ENCODE data around the gene PAXIP1. TPM values are rescaled to one million over a fixed set of nuclear protein-coding genes. Genes with fewer than 3 reads are reported as not detected.

PAXIP1 gene
- total and polyA plus RNA-seq, 10 of the 15 experiments (the other 5 are each of a cell fraction or from before 2014, with no cell fraction given) = 7.3 to 27.2 (median 18.1) TPM

DNA sequence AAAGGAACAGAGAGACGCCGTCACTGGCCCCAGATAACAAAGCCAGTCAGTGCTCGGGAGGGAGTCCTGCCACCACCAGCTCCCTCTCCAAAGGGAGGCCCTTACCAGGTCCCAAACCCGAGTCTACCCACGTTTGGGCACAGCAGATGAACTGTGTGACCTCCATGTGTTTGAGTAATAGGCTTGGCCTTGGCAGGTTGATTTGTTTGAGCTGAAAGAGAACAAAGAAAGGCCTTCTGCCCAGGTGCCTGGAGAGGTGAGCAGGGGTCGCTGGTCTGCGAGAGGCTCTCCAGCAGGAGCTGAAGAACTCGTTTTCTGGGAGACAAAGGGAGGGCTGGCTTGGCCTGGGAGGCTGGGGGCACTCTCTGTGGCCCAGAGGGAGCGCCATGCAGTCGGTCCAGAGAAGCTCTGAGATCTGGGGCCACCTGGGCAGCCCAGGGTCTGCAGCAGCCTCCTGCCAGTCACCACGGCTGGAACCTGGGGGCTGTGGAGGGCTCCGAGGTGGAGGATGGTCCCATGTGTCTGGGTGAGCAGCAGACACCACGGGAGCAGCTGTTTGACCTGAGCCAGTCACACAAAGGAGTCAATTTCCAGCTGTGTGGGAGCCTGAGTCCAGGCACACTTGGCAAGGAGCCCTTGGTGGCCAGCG lies 99.7 kb downstream of the PAXIP1 start:
- H4K20me1 ChIP-seq (ENCODE audit: control insufficient read depth, insufficient read depth) = no peaks in the 10 kb centered on the region
- H3K36me3 ChIP-seq (ENCODE audit: control insufficient read depth in 2 of 2, insufficient read depth in 2 of 2, low read length in 1 of 2) = no peaks in the 10 kb centered on the region
- intact Hi-C loops (cut with micrococcal nuclease; ENCODE audit: unreplicated experiment) (no loop called here), in situ Hi-C loops (cut with MboI) (no loop called here)
- H3K9me3 ChIP-seq (replicated peaks; ENCODE audit: control insufficient read depth, insufficient read depth, low read length) = no peaks in the 10 kb centered on the region; the same call in 2 of the 3 replicates
- no peak overlapping the region for H2AFZ ChIP-seq (ENCODE audit: control insufficient read depth, low read depth, low read length)
- POLR2A ChIA-PET = no interaction called here
- no peak for FAIRE-seq
- RAD21 ChIA-PET (ENCODE audit: unreplicated experiment) = no interaction called here
- no peak overlapping the region for H3K27ac ChIP-seq (ENCODE audit: control insufficient read depth, insufficient read depth)
- H3K4me2 ChIP-seq (ENCODE audit: control insufficient read depth, insufficient read depth) = no peak overlapping the region
- ATAC-seq = no peak
- SMC1A ChIA-PET (ENCODE audit: uncharacterized antibody, unreplicated experiment) = no interaction called here
- DNase-seq (ENCODE audit: low read depth, low spot score) = no peak
- H3K4me3 ChIP-seq = no peak overlapping the region
- WGBS (ENCODE audit: insufficient coverage, insufficient replicate concordance, low lambda C conversion rate, missing lambda C conversion rate) = 7% methylated on average over 14 of the region's 14 CpGs
- H3K9ac ChIP-seq (ENCODE audit: control insufficient read depth, insufficient read depth, low read length) = no peak overlapping the region
- no peak for TF ChIP-seq BRCA1 (IDR thresholded peaks at IDR 0.05; ENCODE audit: low read depth, low read length)
- CTCF ChIA-PET = no interaction called here
- H3K27me3 ChIP-seq (replicated peaks in 1 of 2; ENCODE audit: control insufficient read depth in 2 of 2, insufficient read depth in 2 of 2, low read length in 1 of 2) = no peaks in the 10 kb centered on the region
- no TSS peak for BruUV-seq (replicated peaks)
- H3K79me2 ChIP-seq (ENCODE audit: control insufficient read depth, insufficient read depth, low read length) = no peaks in the 10 kb centered on the region
- no peaks in the 10 kb centered on the region for H3K4me1 ChIP-seq (ENCODE audit: control insufficient read depth, insufficient read depth, low read length)

DNA sequence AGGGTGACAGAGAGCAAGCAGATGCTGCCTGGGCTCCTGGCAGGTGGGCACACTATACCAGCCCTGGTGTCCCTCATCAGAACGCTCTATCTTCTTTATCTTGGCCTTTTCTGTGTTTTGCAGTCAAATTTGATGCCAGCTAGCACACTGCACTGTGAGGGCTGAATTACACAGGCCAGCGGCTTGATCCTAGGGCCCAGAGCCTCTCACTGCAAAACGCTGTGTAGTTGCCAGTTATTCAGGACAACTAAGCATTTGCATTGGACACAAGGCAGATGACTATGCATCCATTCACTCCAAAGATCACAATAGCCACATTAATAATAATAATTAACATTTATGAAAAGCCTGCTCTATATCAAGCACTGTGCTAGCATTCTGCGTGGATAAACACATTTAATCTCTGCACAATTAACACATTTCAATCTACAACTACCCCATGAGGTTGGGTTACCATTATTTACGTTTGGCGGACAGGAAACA lies 100.3 kb downstream of the PAXIP1 start:
- FAIRE-seq (no peak), ATAC-seq (no peak), DNase-seq (ENCODE audit: low read depth, low spot score) (no peak)
- intact Hi-C loops (cut with micrococcal nuclease; ENCODE audit: unreplicated experiment) = no loop called here
- H3K36me3 ChIP-seq (ENCODE audit: control insufficient read depth in 2 of 2, insufficient read depth in 2 of 2, low read length in 1 of 2) = no peaks in the 10 kb centered on the region
- no TSS peak for BruUV-seq (replicated peaks)
- no peak overlapping the region for H3K9ac ChIP-seq (ENCODE audit: control insufficient read depth, insufficient read depth, low read length)
- H3K27me3 ChIP-seq (replicated peaks in 1 of 2; ENCODE audit: control insufficient read depth in 2 of 2, insufficient read depth in 2 of 2, low read length in 1 of 2) = no peaks in the 10 kb centered on the region
- no peaks in the 10 kb centered on the region for H3K79me2 ChIP-seq (ENCODE audit: control insufficient read depth, insufficient read depth, low read length)
- ChIA-PET CTCF (no interaction called here), POLR2A (no interaction called here), SMC1A (ENCODE audit: uncharacterized antibody, unreplicated experiment) (no interaction called here), RAD21 (ENCODE audit: unreplicated experiment) (no interaction called here)
- H3K4me1 ChIP-seq (ENCODE audit: control insufficient read depth, insufficient read depth, low read length) = no peaks in the 10 kb centered on the region
- H4K20me1 ChIP-seq (ENCODE audit: control insufficient read depth, insufficient read depth) = no peaks in the 10 kb centered on the region
- in situ Hi-C loops (cut with MboI) = no loop called here
- no peak overlapping the region for H3K4me2 ChIP-seq (ENCODE audit: control insufficient read depth, insufficient read depth)
- no peak for TF ChIP-seq EP300 (IDR thresholded peaks at IDR 0.05; ENCODE audit: borderline replicate concordance in 1 of 2, control insufficient read depth in 1 of 2, low read depth in 2 of 2, low read length in 2 of 2)
- 43% methylated on average over 6 of the region's 6 CpGs for WGBS (ENCODE audit: insufficient coverage, insufficient replicate concordance, low lambda C conversion rate, missing lambda C conversion rate)
- no peak overlapping the region for H2AFZ ChIP-seq (ENCODE audit: control insufficient read depth, low read depth, low read length)
- H3K4me3 ChIP-seq = no peak overlapping the region
- H3K27ac ChIP-seq (ENCODE audit: control insufficient read depth, insufficient read depth) = no peak overlapping the region
- no peaks in the 10 kb centered on the region; the same call in 2 of the 3 replicates for H3K9me3 ChIP-seq (replicated peaks; ENCODE audit: control insufficient read depth, insufficient read depth, low read length)

Data from GM12878 (cell line).